ENCODE results near the gene C1orf146. TPM values are rescaled to one million over a fixed set of nuclear protein-coding genes. Genes with fewer than 3 reads are reported as not detected.
A peak's percentile ranks its signal among the peaks of the same experiment; 100 is the strongest.
"Not testable (repeated sequence)": the region's sequence is repeated elsewhere in the genome, so short reads cannot be mapped to it uniquely, and the experiment has no call there.

Gene C1orf146, protein sequence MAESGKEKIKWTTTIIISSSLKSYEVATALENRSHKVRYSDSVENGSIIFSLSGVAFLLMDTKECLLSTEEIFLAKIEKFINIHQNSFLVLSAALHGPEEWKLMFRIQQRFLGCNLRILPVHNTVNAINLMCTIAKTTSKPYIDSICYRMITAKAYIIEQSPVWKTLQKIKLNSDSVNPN
- not detected for polyA plus RNA-seq (2013, experiment 1 of 2; ENCODE audit: insufficient read length)
- polyA plus RNA-seq (2013, experiment 2 of 2; ENCODE audit: insufficient read length) = not detected

DNA sequence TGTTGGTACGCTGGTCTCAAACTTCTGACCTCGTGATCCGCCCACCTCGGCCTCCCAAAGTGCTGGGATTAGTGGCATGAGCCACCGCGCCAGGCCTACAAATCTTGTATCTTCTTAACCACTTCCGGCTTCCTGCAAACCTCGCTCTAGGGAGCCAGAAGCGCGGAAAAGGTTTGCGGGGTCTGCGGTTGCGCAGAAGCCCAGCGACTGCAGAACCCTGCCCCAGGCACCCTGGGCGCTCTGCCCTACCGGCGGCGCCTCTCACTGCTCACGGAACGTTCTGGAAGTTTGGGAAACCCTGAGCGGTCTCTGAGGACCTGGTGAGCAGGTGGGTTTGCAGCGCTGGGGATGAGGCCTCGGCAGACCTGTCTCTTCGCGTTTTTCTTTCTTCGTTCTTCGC lies at the start of gene C1orf146:
TSS of gene C1orf146 (plus strand) at position 195 of the 400 bp plus-strand sequence. CDS start 13,506 bp downstream, outside the sequence.
- DNase-seq = no peak

DNA sequence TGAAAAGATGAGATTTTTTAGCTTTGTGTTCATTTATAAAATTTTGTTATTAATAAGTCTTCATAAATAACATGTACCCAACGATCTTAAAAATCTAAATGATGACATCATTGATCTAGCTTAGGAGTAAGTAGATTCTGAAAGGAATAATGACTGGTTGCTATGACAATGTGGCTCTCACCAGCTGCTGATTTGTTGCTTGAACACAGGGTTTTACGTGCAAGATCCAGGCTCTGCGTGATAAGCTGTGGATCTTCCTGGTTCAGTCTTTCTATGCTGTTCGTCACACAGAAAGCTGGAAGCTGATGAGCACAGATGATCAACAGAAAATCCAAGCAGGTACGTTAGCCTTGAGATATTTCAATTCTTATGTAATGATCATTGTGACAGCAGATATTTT lies 49.1 kb upstream of the C1orf146 start:
- peak; percentile 5 for DNase-seq

DNA sequence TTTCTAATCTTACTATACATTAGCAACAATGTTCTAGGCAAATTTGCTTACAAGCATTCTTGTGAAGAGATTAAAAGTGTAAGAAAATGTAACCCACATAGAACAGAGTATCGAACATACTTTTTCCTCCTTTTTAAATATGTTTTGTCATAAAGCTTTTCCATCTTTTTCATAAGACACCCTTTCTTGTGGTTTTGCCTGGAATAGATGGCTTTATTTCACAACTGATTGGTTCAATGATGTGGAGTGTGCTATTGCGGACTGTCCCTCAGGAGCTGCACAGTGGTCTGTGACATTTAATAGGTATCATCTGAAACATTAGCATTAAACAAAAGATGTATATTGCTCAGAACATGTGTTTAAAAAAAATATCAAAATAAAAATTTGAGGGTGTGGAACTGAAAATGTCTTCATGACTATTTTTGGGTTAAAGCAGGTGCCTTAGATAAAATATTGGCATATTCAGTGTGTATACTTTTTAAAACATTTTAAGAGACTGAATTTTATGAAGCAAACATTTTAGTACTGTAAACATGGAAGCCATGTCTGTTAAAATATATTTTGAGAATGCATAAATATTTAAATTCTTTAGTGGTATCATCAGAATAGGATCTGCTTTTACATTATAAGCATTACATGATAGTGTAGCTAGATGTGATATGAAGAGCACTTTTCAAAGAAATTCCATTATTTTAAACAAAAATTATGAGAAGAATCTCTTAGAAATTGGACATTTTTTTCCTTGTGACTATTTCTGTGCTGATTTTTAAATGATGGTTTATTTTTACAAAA lies 48.3 kb upstream of the C1orf146 start:
- DNase-seq = no peak

DNA sequence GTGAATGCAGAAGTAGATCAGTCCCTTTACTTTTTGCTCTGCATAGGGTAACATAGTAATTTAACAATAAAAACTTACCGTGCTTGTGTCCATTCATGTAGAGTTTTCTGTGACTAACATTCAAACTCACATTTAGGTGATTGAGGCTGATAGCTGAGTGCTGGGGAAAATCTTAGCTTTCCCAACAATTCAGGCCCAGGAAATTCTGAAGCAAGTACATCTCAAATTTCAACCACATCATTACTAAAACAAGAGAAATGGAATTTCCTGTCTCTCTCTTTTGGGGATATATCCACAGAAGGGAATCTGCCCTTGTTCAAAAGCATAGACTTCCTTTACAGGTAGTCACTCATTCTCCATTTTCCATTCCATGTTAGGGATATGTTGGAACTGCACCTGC lies 33.1 kb upstream of the C1orf146 start:
- peak; percentile 80 for DNase-seq

DNA sequence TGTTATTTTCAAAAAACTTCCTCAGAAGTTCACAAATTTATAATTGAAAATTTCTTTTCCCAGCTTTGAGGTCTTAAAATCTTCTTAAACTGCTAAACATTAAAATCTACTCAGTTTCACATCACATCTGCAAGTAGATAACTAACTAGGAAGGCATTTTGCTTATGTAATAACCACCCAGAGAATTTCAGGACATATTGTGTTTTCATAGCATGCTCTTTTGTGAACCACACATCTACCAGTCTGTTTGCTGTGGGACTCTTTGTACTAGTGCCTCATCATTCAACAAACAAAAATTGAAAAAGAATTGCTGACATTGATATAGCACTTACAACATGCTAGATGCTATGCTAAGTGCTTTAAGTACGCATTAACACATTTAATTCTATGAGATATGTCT lies 31.6 kb upstream of the C1orf146 start:
- DNase-seq = peak; percentile 51

DNA sequence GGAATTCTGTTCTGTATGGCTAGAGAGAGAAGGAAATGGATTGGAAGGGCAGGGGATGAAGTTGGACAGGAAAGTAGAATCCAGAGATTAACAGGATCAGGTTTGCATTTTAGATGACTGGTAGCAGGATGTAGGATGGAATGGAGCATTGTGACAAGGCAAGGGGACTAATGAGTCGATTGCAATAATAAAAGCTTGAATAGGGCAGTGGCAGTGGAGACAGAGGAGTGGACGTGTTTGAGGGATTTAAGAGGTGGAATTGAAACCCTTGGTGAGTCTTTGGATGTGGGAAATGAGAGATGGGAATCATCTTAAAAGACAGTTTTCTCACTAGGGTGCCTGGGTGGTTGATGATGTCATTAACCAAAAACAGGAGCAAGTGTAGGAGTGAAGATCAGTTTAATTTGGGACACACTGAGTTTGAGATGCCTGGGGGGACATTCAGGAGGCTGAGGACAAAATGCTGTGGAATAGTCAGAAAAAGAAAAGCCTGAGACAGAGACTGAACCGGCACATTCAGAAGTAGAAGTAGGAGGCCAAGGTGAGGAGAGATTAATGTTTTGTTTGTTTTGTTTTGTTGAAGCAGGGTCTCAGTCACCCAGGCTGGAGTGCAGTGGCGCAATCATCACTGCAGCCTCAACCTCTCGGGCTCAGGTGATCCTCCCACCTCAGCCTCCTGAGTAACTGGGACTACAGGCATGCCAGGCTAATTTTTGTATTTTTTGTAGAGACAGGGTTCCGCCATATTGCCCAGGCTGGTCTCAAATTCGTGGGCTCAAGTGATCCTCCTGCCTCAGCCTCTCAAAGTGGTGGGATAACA lies 29.1 kb upstream of the C1orf146 start:
- DNase-seq = no peak

DNA sequence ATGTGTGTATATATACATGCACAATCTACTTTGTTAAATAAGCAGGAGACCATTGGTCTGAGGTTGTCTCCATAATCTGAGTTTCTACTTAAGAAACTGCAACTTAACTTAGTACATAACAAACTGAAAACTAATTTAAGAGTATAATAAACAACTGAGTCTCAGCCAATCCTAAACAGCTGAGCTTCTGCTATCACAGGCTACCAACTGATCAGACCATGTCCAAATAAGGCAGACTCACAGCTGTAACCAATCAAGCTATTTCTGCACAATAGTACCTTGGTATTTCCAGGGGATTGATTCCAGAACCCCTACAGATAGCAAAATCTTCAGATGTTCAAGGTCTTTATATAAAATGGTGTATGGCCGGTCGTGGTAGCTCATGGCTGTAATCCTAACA lies 26.0 kb upstream of the C1orf146 start:
- DNase-seq = no peak

DNA sequence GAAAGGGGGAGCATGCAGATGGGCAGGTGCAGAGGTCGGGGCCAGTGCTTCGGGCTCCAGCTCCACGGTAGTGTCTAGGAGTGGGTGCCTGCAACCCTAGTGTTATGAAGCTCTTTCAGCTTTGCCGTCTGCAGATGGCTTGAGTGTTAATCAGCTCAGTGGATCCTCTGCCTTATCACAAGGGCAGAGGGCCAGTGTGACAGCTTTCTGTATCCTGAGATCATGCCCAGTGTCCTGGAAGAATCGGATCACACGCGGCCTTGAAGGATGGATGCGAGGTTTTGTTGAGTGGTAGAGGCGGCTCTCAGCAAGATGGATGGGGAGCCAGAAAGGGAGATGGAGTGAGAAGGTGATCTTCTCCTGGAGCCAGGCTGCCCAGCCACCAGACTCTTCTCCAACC lies 25.5 kb upstream of the C1orf146 start:
- no peak for DNase-seq

DNA sequence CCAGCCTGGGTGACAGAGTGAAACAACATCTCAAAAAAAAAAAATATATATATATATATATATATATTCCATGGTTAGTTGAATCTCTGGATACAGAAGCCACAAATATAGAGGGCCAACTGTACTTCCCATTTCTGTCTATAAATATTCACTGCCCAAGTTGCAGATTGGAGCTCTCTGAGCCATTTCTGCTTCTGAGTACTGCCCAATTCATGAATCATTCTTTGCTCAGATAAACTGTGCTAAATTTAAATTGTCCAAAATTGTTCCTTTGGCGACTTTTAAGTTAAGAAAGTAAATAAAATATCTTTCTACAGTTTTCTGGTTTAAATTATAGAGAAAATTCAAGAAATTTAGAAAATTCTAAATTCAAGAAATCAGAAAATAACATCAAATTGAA lies 23.2 kb upstream of the C1orf146 start:
- DNase-seq = no peak

DNA sequence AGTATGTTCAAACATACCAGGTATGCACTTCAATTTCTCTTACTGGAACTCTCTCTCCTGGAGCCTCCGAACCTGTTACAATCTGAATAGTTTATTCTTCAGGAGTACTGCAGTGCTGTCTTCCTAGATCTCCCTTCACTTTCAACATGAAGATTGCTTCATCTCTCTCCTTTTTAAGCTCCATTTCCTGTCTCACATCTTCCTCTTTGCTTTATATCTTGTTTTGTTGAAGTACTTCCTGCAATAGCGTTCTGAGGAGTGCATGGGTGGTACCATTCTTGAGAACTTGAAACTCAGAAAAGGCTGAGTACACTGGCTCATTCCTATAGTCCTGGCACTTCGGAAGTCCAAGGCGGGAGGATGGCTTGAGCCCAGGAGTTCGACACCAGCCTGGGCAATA lies 15.7 kb upstream of the C1orf146 start:
- DNase-seq = no peak

DNA sequence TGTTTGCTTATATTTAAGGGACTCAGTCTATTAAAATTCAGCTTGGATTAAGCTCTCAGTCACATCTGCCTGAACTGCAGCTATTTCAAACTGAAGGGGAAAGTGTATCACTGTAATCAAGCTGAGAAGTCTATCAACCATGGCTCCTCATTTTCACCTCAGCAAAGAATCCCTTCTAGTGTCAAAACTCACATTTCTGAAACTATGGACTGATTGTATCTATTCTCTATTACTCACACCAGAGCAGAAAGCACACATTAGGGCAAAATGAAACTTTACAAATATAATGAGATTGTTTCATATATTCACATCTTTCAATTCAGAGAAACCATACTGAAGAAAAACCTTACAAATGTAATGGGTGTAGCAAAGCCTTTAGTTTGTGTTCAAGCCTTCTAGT lies 14.6 kb upstream of the C1orf146 start:
- no peak for DNase-seq

DNA sequence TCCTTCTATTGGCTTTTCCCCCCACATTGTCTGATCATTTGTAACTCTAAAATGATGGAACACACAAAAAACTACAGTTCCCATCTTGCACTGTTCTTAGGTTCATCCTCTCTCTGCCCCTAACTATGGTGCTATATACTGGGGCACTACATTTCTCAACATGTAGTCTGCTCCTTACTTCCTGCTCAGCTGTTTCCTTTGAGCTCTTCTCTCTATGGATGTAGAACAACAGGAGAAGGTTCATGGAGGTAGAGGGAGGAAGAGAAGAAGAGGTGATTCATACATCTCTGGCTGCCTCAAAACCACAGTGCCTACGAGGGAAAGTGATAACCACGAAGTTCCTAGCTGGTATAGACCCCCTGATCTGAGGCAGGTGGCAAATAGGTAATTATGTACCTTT lies 7.0 kb upstream of the C1orf146 start:
- DNase-seq = peak; percentile 5

DNA sequence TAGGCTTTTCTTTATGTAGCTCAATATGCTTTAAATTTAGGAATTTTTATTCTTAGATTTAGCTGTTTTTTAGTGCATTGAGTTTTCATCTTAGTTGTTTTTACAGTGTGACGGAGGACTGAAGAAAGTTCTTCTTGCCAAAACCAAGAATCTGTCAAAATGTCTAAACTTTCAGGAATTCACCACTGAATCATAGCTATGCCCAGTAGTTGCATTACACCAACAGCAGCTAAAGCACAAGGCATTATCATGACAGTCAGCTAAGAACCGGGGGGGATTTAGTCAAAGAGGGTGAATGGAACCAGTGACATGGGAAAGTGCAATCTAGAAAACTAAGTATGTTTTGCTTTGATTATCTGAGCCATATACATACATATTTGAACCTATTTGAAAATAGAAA lies 6.5 kb upstream of the C1orf146 start:
- peak; percentile 53 for DNase-seq

DNA sequence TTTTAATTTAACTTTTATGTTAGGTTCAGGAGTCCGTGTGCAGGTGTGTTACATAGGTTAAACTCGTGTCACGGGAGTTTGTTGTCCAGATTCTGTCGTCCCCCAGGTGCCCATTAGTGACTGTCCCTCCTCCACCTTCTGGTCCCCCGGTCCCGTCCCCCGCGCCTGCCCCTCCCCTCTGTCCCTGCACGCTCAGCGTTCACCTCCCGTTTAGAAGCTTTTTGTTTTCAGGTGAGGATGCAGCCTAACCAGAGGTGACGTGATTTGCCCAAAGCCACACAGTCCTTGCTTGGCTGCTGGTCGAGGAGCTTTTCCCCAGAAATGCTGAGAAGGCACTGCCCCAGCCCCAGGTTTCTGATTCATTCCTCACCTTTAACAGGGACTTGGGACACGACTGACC lies 844 bp downstream of the C1orf146 start:
- DNase-seq = no peak

DNA sequence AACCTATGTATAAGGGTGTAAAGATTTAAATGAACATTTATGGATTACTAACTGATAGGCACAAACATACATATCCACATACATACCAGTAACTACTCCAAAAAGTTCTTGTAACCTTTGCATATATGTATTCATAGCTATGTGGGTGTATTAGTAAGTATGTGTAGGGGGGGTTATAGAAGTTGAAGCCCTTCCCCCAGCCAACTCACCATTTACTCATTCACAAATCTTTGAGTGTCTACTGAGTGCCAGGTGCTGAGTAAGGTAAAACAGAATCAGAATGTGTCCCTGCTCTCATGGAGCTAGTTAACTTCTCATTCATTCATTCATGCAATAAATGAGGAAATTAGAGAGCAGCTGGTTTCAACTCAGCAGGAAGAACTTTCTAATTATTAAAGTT lies 1.3 kb downstream of the C1orf146 start:
- no peak for DNase-seq

DNA sequence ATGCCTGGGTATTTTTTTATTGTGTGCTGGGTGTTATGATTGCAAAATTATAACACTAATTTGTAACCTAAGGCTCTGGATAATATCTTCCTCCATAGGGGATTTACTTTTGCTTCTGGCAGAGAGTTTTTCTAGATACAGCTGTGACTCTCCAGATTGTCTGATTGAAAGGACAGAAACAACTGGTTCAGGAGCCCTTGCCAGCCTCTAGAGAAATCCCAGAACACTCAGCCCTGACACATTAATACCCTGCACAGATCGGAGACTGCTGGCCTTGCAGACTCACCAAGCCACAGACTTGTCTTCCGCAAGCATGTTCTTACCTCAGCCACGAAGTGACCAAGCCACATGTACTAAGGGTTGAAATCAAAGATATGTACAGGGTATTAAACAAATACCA lies 10.7 kb downstream of the C1orf146 start:
- DNase-seq = no peak

DNA sequence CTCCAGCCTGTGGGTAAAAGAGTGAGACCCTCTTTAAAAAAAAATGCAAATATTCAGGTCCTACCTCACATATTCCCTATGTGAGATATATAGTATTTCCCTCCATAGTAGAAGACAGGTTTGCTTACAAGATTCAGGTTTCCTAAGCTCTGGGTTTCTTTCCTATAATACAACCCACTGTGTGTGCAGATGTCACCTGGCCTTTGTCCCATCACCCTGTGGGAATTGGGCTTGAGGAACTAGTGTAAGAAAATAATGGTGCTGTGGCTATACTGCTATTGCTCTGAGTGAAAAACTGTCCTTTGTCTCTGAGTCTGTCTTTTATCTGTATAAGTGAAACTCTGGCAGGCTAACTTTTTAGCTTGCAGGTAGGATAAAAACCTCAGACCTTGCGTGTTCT lies 13.0 kb downstream of the C1orf146 start:
- no peak for DNase-seq

DNA sequence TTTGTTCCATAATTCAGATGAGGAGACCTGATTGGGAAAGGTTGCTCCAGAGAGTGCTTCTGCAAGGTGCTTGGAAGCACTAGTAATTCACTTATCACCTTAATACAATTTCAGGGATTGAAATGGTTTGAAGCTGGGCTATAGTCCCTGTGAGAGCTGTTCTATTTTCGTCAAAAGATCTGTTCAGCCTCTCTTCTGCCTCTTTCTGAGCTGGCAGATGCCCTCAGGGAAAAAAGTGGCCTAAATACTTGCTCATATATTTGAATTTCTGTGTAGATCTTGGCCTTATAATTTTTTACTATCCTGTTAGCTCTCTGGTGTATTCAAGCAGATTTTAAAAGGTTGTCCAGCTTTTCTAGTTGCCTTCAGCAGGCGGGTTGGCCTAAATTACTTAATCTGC lies 22.3 kb downstream of the C1orf146 start:
- no peak for DNase-seq

DNA sequence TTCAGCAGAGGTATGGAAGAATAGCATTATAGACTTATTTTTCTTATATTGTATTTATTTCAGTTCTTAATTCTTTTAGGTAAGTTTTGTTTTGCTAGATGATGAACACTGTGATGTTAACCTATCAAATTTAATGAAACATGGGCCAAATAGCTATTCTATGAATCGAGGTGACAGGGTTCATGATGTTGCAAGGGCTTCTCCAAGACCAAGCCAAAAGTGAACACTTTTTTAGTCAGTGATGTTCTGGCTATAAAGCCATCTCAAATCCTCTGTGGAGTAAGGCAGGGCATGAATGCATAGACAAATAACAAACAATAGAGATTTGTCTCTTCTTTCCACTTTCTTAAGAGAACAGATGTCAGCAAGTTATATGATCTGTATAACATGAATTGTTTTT lies 26.7 kb downstream of the C1orf146 start:
- DNase-seq = peak; percentile 2

DNA sequence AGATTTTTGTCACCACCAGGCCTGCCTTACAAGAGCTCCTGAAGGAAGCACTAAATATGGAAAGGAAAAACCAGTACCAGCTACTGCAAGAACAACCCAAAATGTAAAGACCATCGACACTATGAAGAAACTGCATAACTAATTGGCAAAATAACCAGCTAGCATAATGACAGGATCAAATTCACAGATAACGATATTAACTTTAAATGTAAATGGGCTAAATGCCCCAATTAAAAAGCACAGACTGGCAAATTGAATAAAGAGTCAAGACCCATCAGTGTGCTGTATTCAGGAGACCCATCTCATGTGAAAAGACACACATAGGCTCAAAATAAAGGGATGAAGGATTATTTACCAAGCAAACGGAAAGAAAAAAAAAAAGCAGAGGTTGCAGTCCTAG lies 37.0 kb downstream of the C1orf146 start:
- not testable (repeated sequence) for DNase-seq

DNA sequence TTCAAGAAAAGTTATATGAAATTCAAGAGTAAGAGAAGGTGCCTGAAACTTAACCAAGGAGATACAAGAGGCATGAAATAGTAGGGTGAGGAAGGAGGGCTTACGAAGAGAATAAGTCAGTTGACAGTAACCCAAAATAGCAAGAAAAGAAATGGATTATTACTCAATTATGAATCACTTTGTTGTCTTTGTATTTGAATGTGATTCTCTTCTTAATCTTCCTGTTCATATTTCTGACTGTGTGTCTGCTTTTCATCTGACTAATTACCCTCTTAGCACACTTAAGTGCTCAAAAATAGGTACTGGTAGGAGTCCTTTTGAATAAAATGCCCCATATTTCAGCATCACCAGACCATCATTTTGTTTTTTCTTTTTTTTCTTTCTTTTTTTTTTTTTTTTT lies 41.6 kb downstream of the C1orf146 start:
- DNase-seq = no peak

DNA sequence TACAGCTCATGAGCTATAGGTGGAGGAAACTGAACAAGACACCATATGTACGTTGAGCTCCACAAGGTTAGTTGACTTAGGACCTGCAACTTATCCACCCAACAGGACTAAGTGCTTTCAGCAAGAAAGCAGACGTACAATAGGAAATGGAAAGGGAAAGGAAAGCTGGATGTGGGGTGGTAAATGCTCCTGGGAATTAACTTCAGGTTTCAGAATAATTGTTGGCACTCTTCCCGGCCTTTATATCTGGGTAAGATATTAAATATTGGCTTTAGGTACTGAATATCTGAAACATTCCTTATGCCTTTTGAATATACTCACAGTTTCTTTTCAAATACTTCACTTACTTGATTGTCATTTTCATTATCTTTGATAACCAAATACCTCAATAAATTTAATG lies 44.8 kb downstream of the C1orf146 start:
- no peak for DNase-seq

DNA sequence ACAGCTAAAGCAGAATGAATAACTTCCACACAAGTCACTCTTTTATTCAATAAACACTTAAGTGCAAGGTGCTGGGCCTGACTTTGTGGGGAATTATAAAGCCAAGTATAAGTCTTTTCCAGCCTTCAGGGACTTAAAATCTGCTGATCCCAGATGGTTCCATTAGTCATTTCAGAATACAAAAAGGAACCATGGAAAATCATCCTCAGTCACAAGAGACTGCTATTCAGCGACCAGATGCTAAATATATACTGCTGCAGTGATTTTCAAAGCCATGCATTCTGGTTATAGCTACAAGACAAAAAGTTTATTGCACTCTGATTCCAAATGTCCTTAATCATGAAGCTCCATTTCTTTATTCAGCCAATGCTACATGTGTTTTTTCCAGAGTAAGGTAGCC lies 55.3 kb downstream of the C1orf146 start:
- no peak for DNase-seq
